NCI-H2196 treated with DMSO at 0.1 percent for 48 hours (cell line): Measurements from ENCODE around the gene MRFAP1.

ENCODE experiments used
- DNase-seq: peaks from one replicate; lab custom pipeline; 2025; ENCODE audit not compliant: unreplicated experiment; lab: John Stamatoyannopoulos, UW

Gene MRFAP1

GRCh38 chr4:6640292-6641163 is at the start of gene MRFAP1:
Gene MRFAP1, plus strand, starts transcription at chr4:6640685. Its CDS starts 178 bp downstream, at chr4:6640863.
- DNase-seq, result peak; percentile 95

GRCh38 chr4:6591313-6591712 is 49.2 kb upstream of the MRFAP1 start:
- no peak for DNase-seq

- no peak for DNase-seq
Measured at GRCh38 chr4:6591781-6592180, 48.7 kb upstream of the MRFAP1 start.

- no peak for DNase-seq
Measured at GRCh38 chr4:6592804-6593563, 47.5 kb upstream of the MRFAP1 start.

GRCh38 chr4:6594341-6594740 is 46.1 kb upstream of the MRFAP1 start:
- no peak for DNase-seq

- DNase-seq, result no peak
Measured at GRCh38 chr4:6594826-6595355, 45.6 kb upstream of the MRFAP1 start.

GRCh38 chr4:6595897-6596537 is 44.5 kb upstream of the MRFAP1 start:
- no peak for DNase-seq

- no peak for DNase-seq
Measured at GRCh38 chr4:6596948-6597347, 43.5 kb upstream of the MRFAP1 start.

- DNase-seq, result no peak
Measured at GRCh38 chr4:6598127-6598526, 42.4 kb upstream of the MRFAP1 start.

GRCh38 chr4:6598641-6599040 is 41.8 kb upstream of the MRFAP1 start:
- no peak for DNase-seq

GRCh38 chr4:6601661-6602250 is 38.7 kb upstream of the MRFAP1 start:
- DNase-seq, result no peak

GRCh38 chr4:6602289-6602688 is 38.2 kb upstream of the MRFAP1 start:
- DNase-seq, result no peak

GRCh38 chr4:6603128-6603527 is 37.4 kb upstream of the MRFAP1 start:
- no peak for DNase-seq

- no peak for DNase-seq
Measured at GRCh38 chr4:6605114-6605513, 35.4 kb upstream of the MRFAP1 start.

GRCh38 chr4:6605605-6606004 is 34.9 kb upstream of the MRFAP1 start:
- no peak for DNase-seq

GRCh38 chr4:6606465-6607235 is 33.8 kb upstream of the MRFAP1 start:
- no peak for DNase-seq

- no peak for DNase-seq
Measured at GRCh38 chr4:6607368-6608055, 33.0 kb upstream of the MRFAP1 start.

GRCh38 chr4:6608758-6609414 is 31.6 kb upstream of the MRFAP1 start:
- DNase-seq, result no peak

GRCh38 chr4:6609415-6610079 is 30.9 kb upstream of the MRFAP1 start:
- DNase-seq, result no peak
